Endothelial cell (in vitro differentiated cells): ENCODE data around the gene VPS8. TPM values are rescaled to one million over a fixed set of nuclear protein-coding genes. Genes with fewer than 3 reads are reported as not detected.

Experiments used
- DNase-seq: peaks from one replicate; pipeline ENCODE4 v3.0.0; 2021; ENCODE audit warnings: low spot score
- H3K27ac Mint-ChIP-seq: one replicate; pipeline ENCODE4 v1.8.0; 2021; ENCODE audit warnings: mixed read lengths, inconsistent platforms; ENCODE audit not compliant: unreplicated experiment
- H3K27me3 Mint-ChIP-seq: one replicate; pipeline ENCODE4 v1.8.0; 2021; ENCODE audit warnings: mild to moderate bottlenecking, moderate library complexity, mixed read lengths, inconsistent platforms; ENCODE audit not compliant: unreplicated experiment
- H3K36me3 Mint-ChIP-seq: one replicate; pipeline ENCODE4 v1.8.0; 2021; ENCODE audit warnings: mild to moderate bottlenecking, low read depth, mixed read lengths, inconsistent platforms; ENCODE audit not compliant: unreplicated experiment
- H3K4me1 Mint-ChIP-seq: one replicate; pipeline ENCODE4 v1.8.0; 2021; ENCODE audit warnings: mild to moderate bottlenecking, mixed read lengths, inconsistent platforms; ENCODE audit not compliant: unreplicated experiment
- H3K4me3 Mint-ChIP-seq: one replicate; pipeline ENCODE4 v1.8.0; 2021; ENCODE audit warnings: mild to moderate bottlenecking, mixed read lengths, inconsistent platforms; ENCODE audit not compliant: unreplicated experiment
- H3K9me3 Mint-ChIP-seq: one replicate; pipeline ENCODE4 v1.8.0; 2021; ENCODE audit warnings: mixed read lengths, inconsistent platforms; ENCODE audit not compliant: unreplicated experiment
- CTCF ChIP-seq: fragments of 200-600 bp; sonication (generic); IDR thresholded peaks from one replicate; pipeline ENCODE4 v1.5.0; 2021; ENCODE audit warnings: antibody characterized with exemption; ENCODE audit not compliant: unreplicated experiment
- total RNA-seq: library from RNA; stranded (reverse); fragmentation: NEBNext Ultra II Directional; extraction: Animal tissue kit (Norgen Biotek cat#: 25700); gene quantifications from one replicate; pipeline ENCODE4 v1.2.1, GENCODE V29; 2021; ENCODE audit not compliant: unreplicated experiment

Gene VPS8
- total RNA-seq, 1 donor from 2014 or later, result 59.8 TPM

- no peak for TF ChIP-seq CTCF
- H3K4me1 Mint-ChIP-seq, result peaks cover 4% of the 10 kb centered on the region
- H3K27ac Mint-ChIP-seq, result no peak overlapping the region
- peaks cover 8% of the 10 kb centered on the region for H3K36me3 Mint-ChIP-seq
- H3K27me3 Mint-ChIP-seq, result no peaks in the 10 kb centered on the region
- no peak for DNase-seq
- no peaks in the 10 kb centered on the region for H3K9me3 Mint-ChIP-seq
- H3K4me3 Mint-ChIP-seq, result no peak overlapping the region
These were observed 10.7 kb downstream of the VPS8 start for GRCh38 chr3:184822654-184823053.

GRCh38 chr3:184823990-184824389 lies 12.0 kb downstream of the VPS8 start:
- H3K27me3 Mint-ChIP-seq, result no peaks in the 10 kb centered on the region
- DNase-seq, result no peak
- no peak for TF ChIP-seq CTCF
- no peaks in the 10 kb centered on the region for H3K4me1 Mint-ChIP-seq
- H3K36me3 Mint-ChIP-seq, result peaks cover 11% of the 10 kb centered on the region
- H3K9me3 Mint-ChIP-seq, result no peaks in the 10 kb centered on the region
- no peak overlapping the region for H3K4me3 Mint-ChIP-seq
- H3K27ac Mint-ChIP-seq, result no peak overlapping the region

GRCh38 chr3:184825121-184825820 lies 13.3 kb downstream of the VPS8 start:
- Mint-ChIP-seq H3K27ac (no peak overlapping the region), H3K27me3 (no peaks in the 10 kb centered on the region), H3K4me1 (no peaks in the 10 kb centered on the region), H3K4me3 (peak overlapping the region; percentile 15), H3K36me3 (peaks cover 11% of the 10 kb centered on the region), H3K9me3 (no peaks in the 10 kb centered on the region)
- no peak for TF ChIP-seq CTCF
- DNase-seq, result no peak

DNA sequence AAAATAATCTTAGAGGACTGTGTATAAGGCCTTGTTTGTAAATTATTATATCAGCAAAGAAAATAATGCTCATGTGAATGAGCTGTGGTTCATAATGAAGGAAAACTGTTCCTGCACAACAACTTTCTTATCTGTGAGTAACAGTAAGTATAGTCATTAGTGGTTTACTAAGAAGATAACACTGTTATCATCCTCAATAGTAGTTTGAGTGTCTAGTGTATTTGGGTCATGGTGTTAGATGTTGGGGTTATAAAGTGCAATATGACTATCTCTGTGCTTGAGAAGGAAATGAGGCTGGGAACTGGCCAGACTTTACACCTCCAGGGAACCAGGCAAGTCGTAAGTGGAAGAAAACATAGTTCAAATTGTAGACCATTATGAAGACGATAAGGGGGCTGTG lies 15.6 kb downstream of the VPS8 start:
- Mint-ChIP-seq H3K4me1 (no peaks in the 10 kb centered on the region), H3K36me3 (peaks cover 21% of the 10 kb centered on the region), H3K27ac (no peak overlapping the region), H3K9me3 (no peaks in the 10 kb centered on the region), H3K4me3 (no peak overlapping the region), H3K27me3 (no peaks in the 10 kb centered on the region)
- no peak for TF ChIP-seq CTCF
- no peak for DNase-seq

DNA sequence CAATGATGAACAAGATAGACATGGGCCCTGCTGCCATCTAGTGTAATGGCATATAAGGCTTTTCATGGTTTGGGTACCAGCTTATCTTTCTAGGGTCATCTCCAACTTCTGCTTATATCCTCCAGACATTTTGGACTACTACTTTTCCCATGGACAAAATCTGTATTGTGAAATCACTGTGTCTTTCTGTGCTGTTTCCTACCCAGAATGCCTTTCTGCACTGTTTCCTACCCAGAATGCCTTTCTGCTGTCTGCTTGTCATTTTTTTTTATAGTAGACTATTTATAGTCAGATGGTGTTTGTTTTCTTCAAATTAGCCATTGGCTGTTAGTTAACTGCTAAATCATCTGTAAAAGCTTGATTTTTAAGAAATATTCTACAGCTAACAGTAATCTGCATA lies 20.1 kb downstream of the VPS8 start:
- no peaks in the 10 kb centered on the region for H3K9me3 Mint-ChIP-seq
- H3K36me3 Mint-ChIP-seq, result peaks cover 21% of the 10 kb centered on the region
- no peaks in the 10 kb centered on the region for H3K4me1 Mint-ChIP-seq
- no peak overlapping the region for H3K4me3 Mint-ChIP-seq
- TF ChIP-seq CTCF, result no peak
- no peak for DNase-seq
- H3K27ac Mint-ChIP-seq, result no peak overlapping the region
- peaks cover 2% of the 10 kb centered on the region for H3K27me3 Mint-ChIP-seq
